ENCODE measurements around the gene FGD3. TPM values are rescaled to one million over a fixed set of nuclear protein-coding genes. Genes with fewer than 3 reads are reported as not detected.

Gene FGD3
- total RNA-seq, 6 donors from 2014 or later, result 14.0 to 45.1 (median 22.3) TPM

- no peaks in the 10 kb centered on the region for H3K27me3 ChIP-seq
- no peaks in the 10 kb centered on the region for H3K36me3 ChIP-seq
- DNase-seq (no peak), ATAC-seq (ENCODE audit: low FRiP score in 2 of 2) (no peak)
- 87 to 96% methylated on average over 7 of the region's 7 CpGs for WGBS, 2 donors
- TF ChIP-seq POLR2AphosphoS5 (IDR thresholded peaks at IDR 0.05), result no peak
- TF ChIP-seq POLR2A (IDR thresholded peaks at IDR 0.05), result no peak
- no peak for TF ChIP-seq EP300 (IDR thresholded peaks at IDR 0.05)
- TF ChIP-seq CTCF (IDR thresholded peaks at IDR 0.05), result no peak
- H3K4me3 ChIP-seq, result no peak overlapping the region
- H3K9me3 ChIP-seq, result no peaks in the 10 kb centered on the region
- no peak overlapping the region for H3K27ac ChIP-seq
- H3K4me1 ChIP-seq, result peaks cover 0 to 3% (median 0%) of the 10 kb centered on the region in 4 donors
These were observed 124.1 kb downstream of the FGD3 start for GRCh38 chr9:93071464-93071863.

- no peaks in the 10 kb centered on the region for H3K36me3 ChIP-seq
- no peak for DNase-seq
- TF ChIP-seq CTCF (IDR thresholded peaks at IDR 0.05) (no peak), POLR2AphosphoS5 (IDR thresholded peaks at IDR 0.05) (no peak), EP300 (IDR thresholded peaks at IDR 0.05) (no peak), POLR2A (IDR thresholded peaks at IDR 0.05) (no peak)
- H3K27me3 ChIP-seq, result no peaks in the 10 kb centered on the region
- peaks cover 0 to 3% (median 0%) of the 10 kb centered on the region in 4 donors for H3K4me1 ChIP-seq
- 25 to 42% methylated on average over 1 to 5 of the region's 5 CpGs for whole genome bisulfite sequencing, 2 donors
- H3K9me3 ChIP-seq, result no peaks in the 10 kb centered on the region
- no peak overlapping the region for H3K27ac ChIP-seq
- no peak for ATAC-seq (ENCODE audit: low FRiP score in 2 of 2)
- no peak overlapping the region for H3K4me3 ChIP-seq
These were observed 125.1 kb downstream of the FGD3 start for GRCh38 chr9:93072383-93072795.

- ATAC-seq (ENCODE audit: low FRiP score in 2 of 2) (no peak), DNase-seq (no peak)
- 90 to 98% methylated on average over 10 to 12 of the region's 12 CpGs for WGBS, 2 donors
- H3K36me3 ChIP-seq, result no peaks in the 10 kb centered on the region
- TF ChIP-seq POLR2A (IDR thresholded peaks at IDR 0.05) (no peak), POLR2AphosphoS5 (IDR thresholded peaks at IDR 0.05) (no peak), CTCF (IDR thresholded peaks at IDR 0.05) (no peak), EP300 (IDR thresholded peaks at IDR 0.05) (no peak)
- H3K4me3 ChIP-seq, result no peak overlapping the region
- H3K9me3 ChIP-seq, result no peaks in the 10 kb centered on the region
- H3K27me3 ChIP-seq, result no peaks in the 10 kb centered on the region
- H3K4me1 ChIP-seq, result peaks cover 0 to 3% (median 0%) of the 10 kb centered on the region in 4 donors
- H3K27ac ChIP-seq, result no peak overlapping the region
These were observed 128.9 kb downstream of the FGD3 start for GRCh38 chr9:93076101-93076791.

GRCh38 chr9:93076792-93077128 is 129.4 kb downstream of the FGD3 start:
- Histone ChIP-seq H3K27me3 (no peaks in the 10 kb centered on the region), H3K4me1 (peaks cover 0 to 3% (median 0%) of the 10 kb centered on the region in 4 donors), H3K27ac (no peak overlapping the region), H3K9me3 (no peaks in the 10 kb centered on the region), H3K4me3 (no peak overlapping the region), H3K36me3 (no peaks in the 10 kb centered on the region)
- no peak for DNase-seq
- no peak for TF ChIP-seq EP300 (IDR thresholded peaks at IDR 0.05)
- no peak for TF ChIP-seq POLR2AphosphoS5 (IDR thresholded peaks at IDR 0.05)
- no peak for TF ChIP-seq POLR2A (IDR thresholded peaks at IDR 0.05)
- TF ChIP-seq CTCF (IDR thresholded peaks at IDR 0.05), result no peak
- ATAC-seq (ENCODE audit: low FRiP score in 2 of 2), result no peak
- WGBS, 2 donors, result 95 to 100% methylated on average over 2 of the region's 2 CpGs

GRCh38 chr9:93077367-93077766 is 130.0 kb downstream of the FGD3 start:
- ATAC-seq (ENCODE audit: low FRiP score in 2 of 2) (no peak), DNase-seq (no peak)
- 100% methylated on average over 1 of the region's 1 CpG for WGBS, 2 donors
- no peaks in the 10 kb centered on the region for H3K36me3 ChIP-seq
- peaks cover 0 to 3% (median 0%) of the 10 kb centered on the region in 4 donors for H3K4me1 ChIP-seq
- no peak overlapping the region for H3K4me3 ChIP-seq
- H3K9me3 ChIP-seq, result no peaks in the 10 kb centered on the region
- no peak overlapping the region for H3K27ac ChIP-seq
- TF ChIP-seq POLR2A (IDR thresholded peaks at IDR 0.05) (no peak), CTCF (IDR thresholded peaks at IDR 0.05) (no peak), POLR2AphosphoS5 (IDR thresholded peaks at IDR 0.05) (no peak), EP300 (IDR thresholded peaks at IDR 0.05) (no peak)
- H3K27me3 ChIP-seq, result no peaks in the 10 kb centered on the region

Data from upper lobe of left lung (tissue), 6 donors.